Ovary (tissue), 9 donors: ENCODE data around the gene POLR3K. TPM values are rescaled to one million over a fixed set of nuclear protein-coding genes. Genes with fewer than 3 reads are reported as not detected.
A peak's percentile ranks its signal among the peaks of the same experiment; 100 is the strongest.
"Not testable (repeated sequence)": the region's sequence is repeated elsewhere in the genome, so short reads cannot be mapped to it uniquely, and the experiment has no call there.

Experiments used
- DNase-seq, 5 donors: peaks; one replicate each; pipeline ENCODE4 v3.0.0-alpha.2; 2019 to 2020
- H3K27ac ChIP-seq, 2 donors: fragments of 200-600 bp; one replicate each; pipeline versions ENCODE4 v1.5.1 to v1.8.0; 2019 to 2022
- H3K27me3 ChIP-seq: fragments of 200-600 bp; one replicate; pipeline ENCODE4 v1.8.0; 2022
- H3K36me3 ChIP-seq: fragments of 200-600 bp; sonication (generic); one replicate; pipeline ENCODE4 v1.5.1; 2019
- H3K4me1 ChIP-seq: one replicate; pipeline ENCODE4 v1.8.1; 2013; ENCODE audit warnings: mild to moderate bottlenecking, moderate library complexity; ENCODE audit not compliant: insufficient read depth
- H3K4me3 ChIP-seq: fragments of 200-600 bp; sonication (generic); one replicate; pipeline ENCODE4 v1.5.1; 2017
- H3K9me3 ChIP-seq, 2 donors: fragments of 200-600 bp in 1 of 2; sonication (generic) in 1 of 2; one replicate each; pipeline versions ENCODE4 v1.5.1 to v1.8.1; 2013 to 2019; ENCODE audit warnings: mild to moderate bottlenecking in 1 of 2, moderate library complexity in 1 of 2
- EP300 ChIP-seq: sonication (generic); formaldehyde crosslinking; IDR thresholded peaks from one replicate; pipeline ENCODE4 v1.6.1; 2017; ENCODE audit warnings: antibody characterized with exemption
- POLR2A ChIP-seq: fragments of 450-650 bp; IDR thresholded peaks from one replicate; pipeline ENCODE4 v1.6.1; 2017; ENCODE audit warnings: antibody characterized with exemption, mild to moderate bottlenecking, moderate library complexity
- WGBS, 3 donors: extraction: QIAGEN DNeasy Blood & Tissue Kit in 1 of 3; methylation state at CpG; one replicate each; pipeline versions ENCODE4 v1.1.5 to v1.1.7; 2013 to 2017; 5-methylcytosine and 5-hydroxymethylcytosine counted together
- intact Hi-C, 4 donors: fragments of 100-400 bp; cut with DNase I; formaldehyde crosslinking; loops; one replicate each; pipeline versions ENCODE4 v1.11.0 to v1.15.1; 2022 to 2023
- polyA plus RNA-seq, 2 donors: library from polyadenylated mRNA; stranded (reverse); fragments of 200-250 nt in 1 of 2; fragments of 350-450 nt in 1 of 2; fragmentation: Illumina TruSeq in 1 of 2; extraction: RNeasy Lipid Tissue Mini Kit (QIAGEN cat#74804) in 1 of 2; gene quantifications; one replicate each; pipeline ENCODE4 v1.2.3, GENCODE V29; 2013 to 2014
- total RNA-seq, 7 donors: library from RNA; depleted of rRNA in 2 of 7; stranded (reverse); fragments of >200 nt in 2 of 7; fragmentation: NEBNext Ultra II Directional in 3 of 7; extraction: Animal tissue kit (Norgen Biotek cat#: 25700) in 3 of 7; gene quantifications; one replicate each; pipeline versions ENCODE4 v1.1.0 to v1.2.4, GENCODE V29; 2016 to 2023
- TF ChIP-seq, protein P1 (sequence below), 3 donors: fragments of 450-650 bp in 2 of 3; fragments of 200-600 bp in 1 of 3; IDR thresholded peaks; one replicate each; pipeline versions ENCODE4 v1.5.1 to v1.8.0; 2016 to 2022; ENCODE audit warnings: antibody characterized with exemption in 3 of 3, mild to moderate bottlenecking in 1 of 3
- donor health status: DM: no; HTN: no; CAD: no; lungs with moderate emphysema.
- donor health status: DM: no; HTN: no; CAD: no.
- donor health status: Bipolar disorder and iron deficiency.
- donor health status: DM: yes; HTN: yes; CAD: no.
- donor health status: DM: no; HTN: no; CAD: no.
- donor health status: DM: yes; HTN: yes; CAD: no.

The POLR3K gene
- total and polyA plus RNA-seq, 9 donors: 3.7 to 11.9 (median 9.9) TPM

- TF ChIP-seq, protein P1, sequence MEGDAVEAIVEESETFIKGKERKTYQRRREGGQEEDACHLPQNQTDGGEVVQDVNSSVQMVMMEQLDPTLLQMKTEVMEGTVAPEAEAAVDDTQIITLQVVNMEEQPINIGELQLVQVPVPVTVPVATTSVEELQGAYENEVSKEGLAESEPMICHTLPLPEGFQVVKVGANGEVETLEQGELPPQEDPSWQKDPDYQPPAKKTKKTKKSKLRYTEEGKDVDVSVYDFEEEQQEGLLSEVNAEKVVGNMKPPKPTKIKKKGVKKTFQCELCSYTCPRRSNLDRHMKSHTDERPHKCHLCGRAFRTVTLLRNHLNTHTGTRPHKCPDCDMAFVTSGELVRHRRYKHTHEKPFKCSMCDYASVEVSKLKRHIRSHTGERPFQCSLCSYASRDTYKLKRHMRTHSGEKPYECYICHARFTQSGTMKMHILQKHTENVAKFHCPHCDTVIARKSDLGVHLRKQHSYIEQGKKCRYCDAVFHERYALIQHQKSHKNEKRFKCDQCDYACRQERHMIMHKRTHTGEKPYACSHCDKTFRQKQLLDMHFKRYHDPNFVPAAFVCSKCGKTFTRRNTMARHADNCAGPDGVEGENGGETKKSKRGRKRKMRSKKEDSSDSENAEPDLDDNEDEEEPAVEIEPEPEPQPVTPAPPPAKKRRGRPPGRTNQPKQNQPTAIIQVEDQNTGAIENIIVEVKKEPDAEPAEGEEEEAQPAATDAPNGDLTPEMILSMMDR (IDR thresholded peaks at IDR 0.05): no peak
- TF ChIP-seq POLR2A (no peak), EP300 (no peak)
- intact Hi-C loops: no loop called here
- Histone ChIP-seq H3K27ac (no peak overlapping the region), H3K4me3 (no peak overlapping the region), H3K36me3 (no peaks in the 10 kb centered on the region), H3K9me3 (no peaks in the 10 kb centered on the region), H3K4me1 (no peaks in the 10 kb centered on the region), H3K27me3 (no peaks in the 10 kb centered on the region)
- 79 to 87% (median 83%) methylated on average over 21 of the region's 21 CpGs for WGBS, 3 donors
- DNase-seq: no peak
Observed at GRCh38 chr16:33877-34647, 19.3 kb downstream of the POLR3K start.

DNA sequence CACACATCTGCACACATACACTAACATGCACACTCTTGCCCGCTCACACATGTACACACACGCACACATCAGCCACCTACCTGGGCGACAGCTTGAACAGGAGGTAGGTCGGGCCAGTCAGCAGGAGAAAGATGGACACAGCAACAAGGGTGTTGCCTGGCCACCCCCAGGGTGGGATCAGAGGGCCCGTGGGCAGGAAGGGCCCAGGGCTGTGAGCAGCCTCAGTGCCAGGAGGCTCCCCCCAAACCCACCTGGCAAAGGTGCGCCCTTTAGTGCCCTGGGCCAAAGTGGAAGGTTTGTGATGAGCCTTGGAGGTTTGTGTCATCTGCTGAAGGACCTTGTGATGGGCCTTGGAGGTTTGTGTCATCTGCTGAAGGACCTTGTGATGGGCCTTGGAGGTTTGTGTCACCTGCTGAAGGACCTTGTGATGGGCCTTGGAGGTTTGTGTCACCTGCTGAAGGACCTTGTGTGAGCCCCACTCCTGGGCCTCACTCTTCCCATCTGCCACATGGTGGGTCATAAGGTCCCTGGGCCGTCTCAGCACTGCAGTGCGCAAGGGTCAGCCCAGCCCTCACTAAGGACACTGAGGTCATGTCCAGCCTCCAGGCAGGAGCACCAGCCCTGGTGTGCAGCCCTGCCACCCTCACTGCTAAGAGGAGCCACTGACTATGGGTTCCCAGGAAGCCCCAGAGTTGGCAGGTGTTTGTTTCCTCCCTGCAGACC is 20.1 kb downstream of the POLR3K start:
- intact Hi-C loops, H3K4me3 ChIP-seq, DNase-seq, H3K9me3 ChIP-seq, H3K36me3 ChIP-seq, H3K27ac ChIP-seq, H3K4me1 ChIP-seq, H3K27me3 ChIP-seq: not testable (repeated sequence)
- WGBS, 3 donors: 73 to 84% (median 81%) methylated on average over 3 to 5 of the region's 8 CpGs

GRCh38 chr16:30627-31026 is 22.8 kb downstream of the POLR3K start:
- H3K36me3 ChIP-seq, intact Hi-C loops, H3K9me3 ChIP-seq, DNase-seq, H3K27me3 ChIP-seq, H3K27ac ChIP-seq, H3K4me1 ChIP-seq, H3K4me3 ChIP-seq: not testable (repeated sequence)
- 65 to 71% (median 67%) methylated on average over 1 to 5 of the region's 7 CpGs for WGBS, 3 donors

- H3K27ac ChIP-seq, intact Hi-C loops, H3K36me3 ChIP-seq, H3K4me3 ChIP-seq, H3K4me1 ChIP-seq, H3K9me3 ChIP-seq, DNase-seq, H3K27me3 ChIP-seq: not testable (repeated sequence)
- 61 to 100% (median 83%) methylated on average over 1 to 2 of the region's 5 CpGs for WGBS, 3 donors
Observed at GRCh38 chr16:25926-26348, 27.5 kb downstream of the POLR3K start.

DNA sequence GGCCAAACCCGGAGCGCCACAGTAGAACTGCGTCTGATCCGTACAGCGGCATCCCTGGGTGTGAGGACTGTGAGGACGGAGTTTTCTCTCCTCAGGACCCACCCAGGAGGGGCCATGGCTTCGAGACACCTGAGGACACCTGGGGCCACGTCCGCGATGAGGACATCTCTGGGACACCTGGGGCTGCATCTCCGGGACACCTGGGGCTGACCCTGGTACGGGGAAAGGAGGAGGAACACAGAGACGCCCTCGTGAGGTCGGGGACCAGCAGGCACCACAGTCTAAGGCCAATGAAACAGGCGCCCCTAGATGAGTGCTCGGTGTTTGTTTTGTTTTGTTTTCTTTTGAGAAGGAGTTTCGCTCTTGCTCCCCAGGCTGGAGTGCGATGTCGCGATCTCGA is 29.3 kb downstream of the POLR3K start:
- H3K36me3 ChIP-seq, DNase-seq: not testable (repeated sequence)

DNA sequence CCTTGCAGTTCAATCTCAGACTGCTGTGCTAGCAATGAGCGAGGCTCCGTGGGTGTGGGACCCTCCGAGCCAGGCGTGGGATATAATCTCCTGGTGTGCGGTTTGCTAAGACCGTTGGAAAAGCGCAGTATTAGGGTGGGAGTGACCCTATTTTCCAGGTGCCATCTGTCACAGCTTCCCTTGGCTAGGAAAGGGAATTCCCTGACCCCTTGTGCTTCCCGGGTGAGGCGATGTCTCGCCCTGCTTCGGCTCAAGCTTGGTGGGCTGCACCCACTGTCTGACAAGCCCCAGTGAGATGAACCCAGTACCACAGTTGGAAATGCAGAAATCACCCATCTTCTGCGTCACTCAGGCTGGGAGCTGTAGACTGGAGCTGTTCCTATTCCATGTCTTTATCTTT is 32.5 kb downstream of the POLR3K start:
- WGBS, 3 donors: 70 to 85% (median 76%) methylated on average over 12 of the region's 12 CpGs
- not testable (repeated sequence) for DNase-seq, H3K27ac ChIP-seq

More for the DNA sequence above, 29.3 kb downstream of the POLR3K start:
- intact Hi-C loops, H3K27me3 ChIP-seq, H3K9me3 ChIP-seq, H3K4me1 ChIP-seq, H3K4me3 ChIP-seq, H3K27ac ChIP-seq: not testable (repeated sequence)
- 93 to 95% (median 93%) methylated on average over 11 to 19 of the region's 22 CpGs for WGBS, 3 donors

GRCh38 chr16:17062-17765 is 36.2 kb downstream of the POLR3K start:
- H3K27ac ChIP-seq, H3K4me3 ChIP-seq, H3K4me1 ChIP-seq, DNase-seq, intact Hi-C loops, H3K36me3 ChIP-seq, H3K9me3 ChIP-seq, H3K27me3 ChIP-seq: not testable (repeated sequence)
- WGBS, 3 donors: 91 to 96% (median 92%) methylated on average over 16 to 19 of the region's 20 CpGs

More for the DNA sequence above, 32.5 kb downstream of the POLR3K start:
- H3K36me3 ChIP-seq, H3K27me3 ChIP-seq, H3K4me1 ChIP-seq, H3K9me3 ChIP-seq, intact Hi-C loops, H3K4me3 ChIP-seq: not testable (repeated sequence)

GRCh38 chr16:10772-11171 is 42.6 kb downstream of the POLR3K start:
- intact Hi-C loops, H3K27me3 ChIP-seq, H3K4me3 ChIP-seq, H3K9me3 ChIP-seq, H3K4me1 ChIP-seq, H3K36me3 ChIP-seq, H3K27ac ChIP-seq: not testable (repeated sequence)
- peak; percentile 87 to 97 (median 95) for DNase-seq
- 26 to 27% (median 26%) methylated on average over 10 of the region's 27 CpGs for WGBS, 3 donors
